Neural progenitor cell (in vitro differentiated cells): ENCODE data around the gene SLC25A26. TPM values are rescaled to one million over a fixed set of nuclear protein-coding genes. Genes with fewer than 3 reads are reported as not detected.

Experiments
- DNase-seq: peaks from one replicate; pipeline ENCODE4 v3.0.0-alpha.2; 2016; ENCODE audit warnings: low spot score
- H2AFZ ChIP-seq: fragments of 200-600 bp; sonication (generic); replicated peaks from 2 replicates; pipeline ENCODE4 v1.6.1; 2016; ENCODE audit warnings: antibody characterized with exemption
- H3F3A ChIP-seq: fragments of 200-600 bp; sonication (generic); 2 replicates; pipeline ENCODE4 v1.6.1; 2016; ENCODE audit warnings: antibody characterized with exemption, low read depth
- H3K27ac ChIP-seq: fragments of 200-600 bp; sonication (generic); 2 replicates; pipeline ENCODE4 v1.5.1; 2016; ENCODE audit warnings: mild to moderate bottlenecking
- H3K27me3 ChIP-seq: fragments of 200-600 bp; sonication (generic); 2 replicates; pipeline ENCODE4 v1.6.1; 2016; ENCODE audit warnings: mild to moderate bottlenecking, moderate library complexity
- H3K36me3 ChIP-seq: fragments of 200-600 bp; sonication (generic); 2 replicates; pipeline ENCODE4 v1.5.1; 2016
- H3K4me1 ChIP-seq: fragments of 200-600 bp; sonication (generic); 2 replicates; pipeline ENCODE4 v1.6.1; 2016; ENCODE audit warnings: mixed run types
- H3K4me2 ChIP-seq: fragments of 200-600 bp; sonication (generic); 2 replicates; pipeline ENCODE4 v1.6.1; 2016
- H3K4me3 ChIP-seq: fragments of 200-600 bp; sonication (generic); 2 replicates; pipeline ENCODE4 v1.5.1; 2016
- H3K79me2 ChIP-seq: fragments of 200-600 bp; sonication (generic); 2 replicates; pipeline ENCODE4 v1.6.1; 2016; ENCODE audit warnings: low read depth
- H3K9ac ChIP-seq: fragments of 200-600 bp; sonication (generic); 2 replicates; pipeline ENCODE4 v1.6.1; 2016
- H3K9me3 ChIP-seq: fragments of 200-600 bp; sonication (generic); 2 replicates; pipeline ENCODE4 v1.5.1; 2016; ENCODE audit warnings: low read depth
- H4K20me1 ChIP-seq: fragments of 200-600 bp; sonication (generic); 2 replicates; pipeline ENCODE4 v1.6.1; 2016; ENCODE audit warnings: low read depth
- H3K27ac Mint-ChIP-seq: 3 replicates; pipeline ENCODE4 v1.8.0; 2021; ENCODE audit warnings: mixed read lengths
- H3K27me3 Mint-ChIP-seq: 2 replicates; pipeline ENCODE4 v1.8.0; 2022; ENCODE audit warnings: low read depth, mild to moderate bottlenecking, inconsistent platforms, moderate library complexity, mixed read lengths; ENCODE audit not compliant: insufficient read depth
- H3K36me3 Mint-ChIP-seq: 3 replicates; pipeline ENCODE4 v1.8.0; 2021; ENCODE audit warnings: mixed read lengths
- H3K4me1 Mint-ChIP-seq: 3 replicates; pipeline ENCODE4 v1.8.0; 2021; ENCODE audit warnings: mixed read lengths
- H3K4me3 Mint-ChIP-seq: 3 replicates; pipeline ENCODE4 v1.8.0; 2021; ENCODE audit warnings: mild to moderate bottlenecking, moderate library complexity, mixed read lengths
- H3K9me3 Mint-ChIP-seq: 3 replicates; pipeline ENCODE4 v1.8.0; 2020; ENCODE audit warnings: mixed read lengths
- CTCF ChIP-seq: fragments of 200-600 bp; sonication (generic); IDR thresholded peaks from 2 replicates; pipeline ENCODE4 v1.5.1; 2017; ENCODE audit warnings: antibody characterized with exemption, mild to moderate bottlenecking
- EZH2 ChIP-seq: fragments of 200-600 bp; sonication (generic); IDR thresholded peaks from 2 replicates; pipeline ENCODE4 v1.6.1; 2017; ENCODE audit warnings: antibody characterized with exemption, mild to moderate bottlenecking, moderate library complexity
- EZH2phosphoT487 ChIP-seq: fragments of 200-600 bp; sonication (generic); IDR thresholded peaks from 2 replicates; pipeline ENCODE4 v1.6.1; 2017; ENCODE audit warnings: antibody characterized with exemption
- total RNA-seq: library from RNA; depleted of rRNA; stranded (reverse); fragments of >200 nt; gene quantifications from 2 replicates; pipeline ENCODE4 v1.2.3, GENCODE V29; 2015; ENCODE audit warnings: low replicate concordance

SLC25A26 gene
- total RNA-seq, 1 donor from 2014 or later, result 17.0 TPM

GRCh38 chr3:66322436-66322835, 101.6 kb downstream of the SLC25A26 start:
- H3K4me1 Mint-ChIP-seq, result peaks cover 11% of the 10 kb centered on the region
- no peaks in the 10 kb centered on the region for H3K36me3 Mint-ChIP-seq
- Histone ChIP-seq H2AFZ (no peak overlapping the region), H3K4me2 (no peak overlapping the region), H3F3A (no peaks in the 10 kb centered on the region), H3K4me3 (no peak overlapping the region), H4K20me1 (no peaks in the 10 kb centered on the region), H3K79me2 (no peaks in the 10 kb centered on the region), H3K27me3 (no peaks in the 10 kb centered on the region), H3K9me3 (no peaks in the 10 kb centered on the region), H3K36me3 (no peaks in the 10 kb centered on the region), H3K9ac (no peak overlapping the region), H3K27ac (no peak overlapping the region), H3K4me1 (peaks cover 11% of the 10 kb centered on the region)
- peaks cover 3% of the 10 kb centered on the region for H3K9me3 Mint-ChIP-seq
- DNase-seq, result no peak
- no peak overlapping the region for H3K27ac Mint-ChIP-seq
- H3K27me3 Mint-ChIP-seq, result no peaks in the 10 kb centered on the region
- no peak overlapping the region for H3K4me3 Mint-ChIP-seq
- no peak for TF ChIP-seq EZH2phosphoT487
- TF ChIP-seq CTCF, result no peak
- TF ChIP-seq EZH2, result no peak

GRCh38 chr3:66326340-66326739, 105.5 kb downstream of the SLC25A26 start:
- H3K4me3 Mint-ChIP-seq, result no peak overlapping the region
- no peak overlapping the region for H3K27ac Mint-ChIP-seq
- peaks cover 3% of the 10 kb centered on the region for H3K4me1 Mint-ChIP-seq

GRCh38 chr3:66335671-66336070, 114.9 kb downstream of the SLC25A26 start:
- Histone ChIP-seq H3K4me1 (peaks cover 14% of the 10 kb centered on the region), H3K4me3 (no peak overlapping the region), H3K79me2 (no peaks in the 10 kb centered on the region), H3K9me3 (no peaks in the 10 kb centered on the region), H4K20me1 (no peaks in the 10 kb centered on the region), H3K4me2 (peak overlapping the region; percentile 3), H3F3A (peaks cover 4% of the 10 kb centered on the region), H2AFZ (no peak overlapping the region), H3K27ac (no peak overlapping the region), H3K36me3 (no peaks in the 10 kb centered on the region), H3K27me3 (no peaks in the 10 kb centered on the region), H3K9ac (no peak overlapping the region)
- Mint-ChIP-seq H3K36me3 (no peaks in the 10 kb centered on the region), H3K4me3 (no peak overlapping the region), H3K27ac (no peak overlapping the region), H3K27me3 (no peaks in the 10 kb centered on the region), H3K4me1 (peaks cover 2% of the 10 kb centered on the region), H3K9me3 (no peaks in the 10 kb centered on the region)
- TF ChIP-seq CTCF (no peak), EZH2 (no peak), EZH2phosphoT487 (no peak)
- DNase-seq, result no peak

More at GRCh38 chr3:66326340-66326739, 105.5 kb downstream of the SLC25A26 start:
- H3K4me1 ChIP-seq, result peaks cover under 1% of the 10 kb centered on the region
- no peak for TF ChIP-seq EZH2phosphoT487
- H3K27me3 ChIP-seq, result no peaks in the 10 kb centered on the region
- no peak overlapping the region for H2AFZ ChIP-seq
- H3K27ac ChIP-seq, result no peak overlapping the region
- H3F3A ChIP-seq, result no peaks in the 10 kb centered on the region
- DNase-seq, result no peak
- H3K27me3 Mint-ChIP-seq, result no peaks in the 10 kb centered on the region
- no peak overlapping the region for H3K4me2 ChIP-seq
- no peaks in the 10 kb centered on the region for H4K20me1 ChIP-seq
- peaks cover 3% of the 10 kb centered on the region for H3K9me3 Mint-ChIP-seq
- no peaks in the 10 kb centered on the region for H3K36me3 ChIP-seq
- no peaks in the 10 kb centered on the region for H3K9me3 ChIP-seq
- H3K9ac ChIP-seq, result no peak overlapping the region
- no peaks in the 10 kb centered on the region for H3K79me2 ChIP-seq
- H3K36me3 Mint-ChIP-seq, result no peaks in the 10 kb centered on the region
- H3K4me3 ChIP-seq, result no peak overlapping the region

- Mint-ChIP-seq H3K4me3 (no peak overlapping the region), H3K36me3 (no peaks in the 10 kb centered on the region), H3K27me3 (no peaks in the 10 kb centered on the region), H3K27ac (no peak overlapping the region), H3K9me3 (no peaks in the 10 kb centered on the region), H3K4me1 (peaks cover 2% of the 10 kb centered on the region)
- Histone ChIP-seq H3K4me2 (no peak overlapping the region), H3K27ac (no peak overlapping the region), H3K4me1 (peaks cover 14% of the 10 kb centered on the region), H3K9ac (no peak overlapping the region), H3K36me3 (no peaks in the 10 kb centered on the region), H3K27me3 (no peaks in the 10 kb centered on the region), H2AFZ (no peak overlapping the region), H3K9me3 (no peaks in the 10 kb centered on the region), H3K79me2 (no peaks in the 10 kb centered on the region), H3K4me3 (no peak overlapping the region), H4K20me1 (no peaks in the 10 kb centered on the region), H3F3A (peaks cover 4% of the 10 kb centered on the region)
- TF ChIP-seq CTCF (no peak), EZH2 (no peak)
- DNase-seq, result no peak
These were observed 115.5 kb downstream of the SLC25A26 start for GRCh38 chr3:66336333-66336766.
